ENCODE measurements around the gene R3HDM2. TPM values are rescaled to one million over a fixed set of nuclear protein-coding genes. Genes with fewer than 3 reads are reported as not detected.
A peak's percentile ranks its signal among the peaks of the same experiment; 100 is the strongest.

Gene R3HDM2
- total RNA-seq, 6 experiments from 2014 or later, result 33.7 to 39.4 (median 37.9) TPM

GRCh38 chr12:57372233-57372632 lies 58.6 kb downstream of the R3HDM2 start:
- Mint-ChIP-seq H3K36me3 (ENCODE audit: low read depth) (peaks cover 17% of the 10 kb centered on the region), H3K4me3 (no peak overlapping the region), H3K9me3 (peaks cover 4% of the 10 kb centered on the region), H3K27ac (0 out of 2 replicates have a peak overlapping the region, but pooled peaks have one; percentile 8), H3K27me3 (ENCODE audit: insufficient read depth) (0 out of 2 replicates have a peak, but pooled peaks cover 3% of the 10 kb centered on the region), H3K4me1 (ENCODE audit: low read depth) (peaks cover 26% of the 10 kb centered on the region)
- TF ChIP-seq CTCF (IDR thresholded peaks at IDR 0.05), result no peak
- no peak for DNase-seq

GRCh38 chr12:57370696-57371095 lies 60.1 kb downstream of the R3HDM2 start:
- H3K36me3 Mint-ChIP-seq (ENCODE audit: low read depth), result peaks cover 31% of the 10 kb centered on the region
- H3K9me3 Mint-ChIP-seq, result peaks cover 16% of the 10 kb centered on the region
- H3K4me1 Mint-ChIP-seq (ENCODE audit: low read depth), result peaks cover 26% of the 10 kb centered on the region
- DNase-seq, result peak; percentile 8
- 0 out of 2 replicates have a peak, but pooled peaks cover 3% of the 10 kb centered on the region for H3K27me3 Mint-ChIP-seq (ENCODE audit: insufficient read depth)
- H3K27ac Mint-ChIP-seq, result peak overlapping the region; percentile 56
- no peak for TF ChIP-seq CTCF (IDR thresholded peaks at IDR 0.05)
- no peak overlapping the region for H3K4me3 Mint-ChIP-seq

GRCh38 chr12:57370072-57370471 lies 60.8 kb downstream of the R3HDM2 start:
- H3K4me3 Mint-ChIP-seq, result no peak overlapping the region
- H3K36me3 Mint-ChIP-seq (ENCODE audit: low read depth), result peaks cover 31% of the 10 kb centered on the region
- H3K27ac Mint-ChIP-seq, result no peak overlapping the region
- no peak for TF ChIP-seq CTCF (IDR thresholded peaks at IDR 0.05)
- peaks cover 16% of the 10 kb centered on the region for H3K9me3 Mint-ChIP-seq
- H3K27me3 Mint-ChIP-seq (ENCODE audit: insufficient read depth), result 0 out of 2 replicates have a peak, but pooled peaks cover 3% of the 10 kb centered on the region
- no peak for DNase-seq
- H3K4me1 Mint-ChIP-seq (ENCODE audit: low read depth), result peaks cover 26% of the 10 kb centered on the region

- H3K27me3 Mint-ChIP-seq (ENCODE audit: insufficient read depth), result 0 out of 2 replicates have a peak, but pooled peaks cover 3% of the 10 kb centered on the region
- peaks cover 16% of the 10 kb centered on the region for H3K9me3 Mint-ChIP-seq
- no peak for DNase-seq
- no peak overlapping the region for H3K4me3 Mint-ChIP-seq
- TF ChIP-seq CTCF (IDR thresholded peaks at IDR 0.05), result no peak
- H3K36me3 Mint-ChIP-seq (ENCODE audit: low read depth), result peaks cover 31% of the 10 kb centered on the region
- peaks cover 26% of the 10 kb centered on the region for H3K4me1 Mint-ChIP-seq (ENCODE audit: low read depth)
- H3K27ac Mint-ChIP-seq, result no peak overlapping the region
These were observed 61.6 kb downstream of the R3HDM2 start for GRCh38 chr12:57369202-57369601.

GRCh38 chr12:57368349-57369095 lies 62.3 kb downstream of the R3HDM2 start:
- 0 out of 2 replicates have a peak, but pooled peaks cover 3% of the 10 kb centered on the region for H3K27me3 Mint-ChIP-seq (ENCODE audit: insufficient read depth)
- no peak for TF ChIP-seq CTCF (IDR thresholded peaks at IDR 0.05)
- no peak overlapping the region for H3K4me3 Mint-ChIP-seq
- peaks cover 31% of the 10 kb centered on the region for H3K36me3 Mint-ChIP-seq (ENCODE audit: low read depth)
- H3K9me3 Mint-ChIP-seq, result peaks cover 16% of the 10 kb centered on the region
- peaks cover 26% of the 10 kb centered on the region for H3K4me1 Mint-ChIP-seq (ENCODE audit: low read depth)
- no peak overlapping the region for H3K27ac Mint-ChIP-seq
- DNase-seq, result no peak
